Suprapubic skin (tissue), 3 donors: Measurements from ENCODE around the gene ANTXR2.

Experiments used
- CTCF ChIP-seq, 2 donors: fragments of 200-600 bp in 1 of 2; fragments of 450-650 bp in 1 of 2; sonication (generic) in 1 of 2; IDR thresholded peaks; one replicate each; pipeline ENCODE4 v1.5.1; 2016 to 2019; ENCODE audit warnings: antibody characterized with exemption in 2 of 2, mild to moderate bottlenecking in 1 of 2, moderate library complexity in 1 of 2
- POLR2A ChIP-seq, 2 donors: fragments of 450-650 bp; IDR thresholded peaks; one replicate each; pipeline ENCODE4 v1.6.1; 2017; ENCODE audit warnings: antibody characterized with exemption in 2 of 2, mild to moderate bottlenecking in 2 of 2, moderate library complexity in 2 of 2

- TF ChIP-seq POLR2A (IDR thresholded peaks at IDR 0.05) (no peak), CTCF (IDR thresholded peaks at IDR 0.05) (no peak)
Observed at GRCh38 chr4:79886557-79886956, 186.5 kb downstream of the ANTXR2 start.
